ENCODE measurements around the gene PRDX1. TPM values are rescaled to one million over a fixed set of nuclear protein-coding genes. Genes with fewer than 3 reads are reported as not detected.
"Not testable (repeated sequence)": the region's sequence is repeated elsewhere in the genome, so short reads cannot be mapped to it uniquely, and the experiment has no call there.

Gene PRDX1
- total RNA-seq, 1 experiment from 2014 or later: 637 TPM

DNA sequence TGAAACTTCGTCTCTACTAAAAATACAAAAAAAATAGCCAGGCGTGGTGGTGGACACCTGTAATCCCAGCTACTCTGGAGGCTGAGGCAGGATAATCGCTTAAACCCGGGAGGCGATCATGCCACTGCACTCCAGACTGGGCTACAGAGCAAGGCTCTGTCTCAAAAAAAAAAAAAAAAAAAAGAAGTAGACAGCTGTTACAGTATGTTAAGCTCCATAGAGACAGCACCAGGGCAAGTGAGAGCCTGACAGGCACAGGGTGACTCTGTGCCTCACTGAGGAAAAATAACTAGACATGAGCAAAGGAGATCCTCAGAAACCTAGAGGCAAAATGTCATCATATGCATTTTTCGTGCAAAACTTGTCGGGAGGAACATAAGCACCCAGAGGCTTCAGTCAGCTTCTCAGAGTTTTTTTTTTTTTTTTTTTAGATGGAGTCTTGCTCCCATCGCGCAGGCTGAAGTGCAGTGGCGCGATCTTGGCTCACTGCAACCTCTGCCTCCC is 9.0 kb upstream of the PRDX1 start:
- Mint-ChIP-seq H3K4me1 (ENCODE audit: low read depth, unreplicated experiment) (peaks cover 9% of the 10 kb centered on the region), H3K27me3 (ENCODE audit: insufficient read depth, unreplicated experiment) (no peaks in the 10 kb centered on the region), H3K27ac (ENCODE audit: unreplicated experiment) (no peak overlapping the region), H3K9me3 (ENCODE audit: unreplicated experiment) (no peaks in the 10 kb centered on the region), H3K4me3 (ENCODE audit: unreplicated experiment) (no peak overlapping the region), H3K36me3 (ENCODE audit: insufficient read depth, unreplicated experiment) (no peaks in the 10 kb centered on the region)
- TF ChIP-seq, protein P1, sequence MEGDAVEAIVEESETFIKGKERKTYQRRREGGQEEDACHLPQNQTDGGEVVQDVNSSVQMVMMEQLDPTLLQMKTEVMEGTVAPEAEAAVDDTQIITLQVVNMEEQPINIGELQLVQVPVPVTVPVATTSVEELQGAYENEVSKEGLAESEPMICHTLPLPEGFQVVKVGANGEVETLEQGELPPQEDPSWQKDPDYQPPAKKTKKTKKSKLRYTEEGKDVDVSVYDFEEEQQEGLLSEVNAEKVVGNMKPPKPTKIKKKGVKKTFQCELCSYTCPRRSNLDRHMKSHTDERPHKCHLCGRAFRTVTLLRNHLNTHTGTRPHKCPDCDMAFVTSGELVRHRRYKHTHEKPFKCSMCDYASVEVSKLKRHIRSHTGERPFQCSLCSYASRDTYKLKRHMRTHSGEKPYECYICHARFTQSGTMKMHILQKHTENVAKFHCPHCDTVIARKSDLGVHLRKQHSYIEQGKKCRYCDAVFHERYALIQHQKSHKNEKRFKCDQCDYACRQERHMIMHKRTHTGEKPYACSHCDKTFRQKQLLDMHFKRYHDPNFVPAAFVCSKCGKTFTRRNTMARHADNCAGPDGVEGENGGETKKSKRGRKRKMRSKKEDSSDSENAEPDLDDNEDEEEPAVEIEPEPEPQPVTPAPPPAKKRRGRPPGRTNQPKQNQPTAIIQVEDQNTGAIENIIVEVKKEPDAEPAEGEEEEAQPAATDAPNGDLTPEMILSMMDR (IDR thresholded peaks at IDR 0.05; ENCODE audit: insufficient read depth in 1 of 2, low read depth in 1 of 2, low read length in 1 of 2, severe bottlenecking in 1 of 2, unreplicated experiment in 1 of 2): no peak
- no TSS peak for BruUV-seq (replicated peaks)
- no peak for DNase-seq
- Histone ChIP-seq H3K36me3 (ENCODE audit: control insufficient read depth, insufficient read depth, low read length) (no peaks in the 10 kb centered on the region), H3K4me1 (peaks cover 7% of the 10 kb centered on the region), H3K4me3 (ENCODE audit: low read depth, low read length) (no peak overlapping the region), H3K27me3 (replicated peaks; ENCODE audit: control insufficient read depth, insufficient read depth, low read length) (no peaks in the 10 kb centered on the region), H3K9me3 (no peaks in the 10 kb centered on the region)
- intact Hi-C loops (cut with micrococcal nuclease; ENCODE audit: unreplicated experiment): no loop called here
- ChIA-PET POLR2A (interaction anchor here (0.7 kb wide), 1 partner anchor 9 kb away, joined by 3 read pairs; the partner anchor contains the start of gene PRDX1), CTCF (no interaction called here)

DNA sequence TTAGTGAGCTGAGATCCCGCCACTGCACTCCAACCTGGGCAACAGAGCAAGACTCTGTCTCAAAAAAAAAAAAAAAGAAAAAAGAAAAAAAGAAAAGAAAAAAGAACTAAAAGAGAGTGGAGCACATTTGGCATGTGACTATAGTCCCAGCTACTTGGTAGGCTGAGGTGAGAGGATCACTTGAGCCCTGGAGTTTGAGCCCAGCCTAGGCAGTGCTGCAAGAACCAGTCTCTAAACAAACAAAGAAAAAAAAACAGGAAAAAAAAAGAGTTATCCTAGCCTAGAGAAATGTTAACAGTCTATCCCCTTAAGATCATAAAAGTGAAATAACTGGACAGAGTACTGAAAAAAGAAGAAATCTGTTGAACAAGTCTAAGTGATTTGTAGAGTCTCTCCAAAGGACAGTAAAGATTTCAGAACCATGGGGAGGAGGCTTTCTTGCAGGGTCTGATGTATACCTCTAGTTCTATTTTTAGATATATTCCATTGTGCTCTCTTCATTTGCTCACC is 4.5 kb upstream of the PRDX1 start:
- CTCF ChIA-PET: interaction anchor here (0.6 kb wide), 1 partner anchor 187 kb away, joined by 5 read pairs; no protein-coding TSS in a partner anchor
- Mint-ChIP-seq H3K27ac (ENCODE audit: unreplicated experiment) (no peak overlapping the region), H3K4me3 (ENCODE audit: unreplicated experiment) (no peak overlapping the region), H3K36me3 (ENCODE audit: insufficient read depth, unreplicated experiment) (peaks cover 21% of the 10 kb centered on the region), H3K9me3 (ENCODE audit: unreplicated experiment) (no peaks in the 10 kb centered on the region), H3K4me1 (ENCODE audit: low read depth, unreplicated experiment) (peaks cover 24% of the 10 kb centered on the region), H3K27me3 (ENCODE audit: insufficient read depth, unreplicated experiment) (no peaks in the 10 kb centered on the region)
- intact Hi-C loops (cut with micrococcal nuclease; ENCODE audit: unreplicated experiment): no loop called here
- Histone ChIP-seq H3K36me3 (ENCODE audit: control insufficient read depth, insufficient read depth, low read length) (no peaks in the 10 kb centered on the region), H3K4me1 (peaks cover 25% of the 10 kb centered on the region), H3K4me3 (ENCODE audit: low read depth, low read length) (no peak overlapping the region), H3K27me3 (replicated peaks; ENCODE audit: control insufficient read depth, insufficient read depth, low read length) (no peaks in the 10 kb centered on the region), H3K9me3 (no peaks in the 10 kb centered on the region; the same call in 1 of the 2 replicates)
- no TSS peak for BruUV-seq (replicated peaks)
- TF ChIP-seq, protein P1 (IDR thresholded peaks at IDR 0.05; ENCODE audit: insufficient read depth in 1 of 2, low read depth in 1 of 2, low read length in 1 of 2, severe bottlenecking in 1 of 2, unreplicated experiment in 1 of 2): no peak
- POLR2A ChIA-PET: no interaction called here
- peak; percentile 65 to 71 for DNase-seq

DNA sequence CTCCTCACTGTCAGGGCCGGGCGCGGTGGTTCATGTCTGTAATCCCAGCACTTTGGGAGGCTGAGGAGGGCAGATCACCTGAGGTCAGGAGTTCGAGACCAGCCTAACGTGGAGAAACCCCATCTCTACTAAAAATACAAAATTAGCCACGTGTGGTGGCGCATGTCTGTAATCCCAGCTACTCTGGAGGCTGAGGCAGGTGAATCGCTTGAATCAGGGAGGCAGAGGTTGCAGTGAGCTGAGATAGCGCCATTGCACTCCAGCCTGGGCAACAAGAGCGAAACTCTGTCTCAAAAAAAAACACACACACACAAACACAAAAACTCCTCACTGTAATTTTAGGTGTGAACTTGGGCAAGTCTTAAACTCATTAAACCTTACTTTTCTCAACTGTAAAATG is 2.3 kb upstream of the PRDX1 start:
- H3K27me3 ChIP-seq (replicated peaks; ENCODE audit: control insufficient read depth, insufficient read depth, low read length); intact Hi-C loops (cut with micrococcal nuclease; ENCODE audit: unreplicated experiment); DNase-seq; H3K36me3 ChIP-seq (ENCODE audit: control insufficient read depth, insufficient read depth, low read length); H3K9me3 ChIP-seq; BruUV-seq (replicated peaks); H3K9me3 Mint-ChIP-seq (ENCODE audit: unreplicated experiment); H3K4me3 ChIP-seq (ENCODE audit: low read depth, low read length); H3K27me3 Mint-ChIP-seq (ENCODE audit: insufficient read depth, unreplicated experiment); CTCF ChIA-PET; POLR2A ChIA-PET; H3K27ac Mint-ChIP-seq (ENCODE audit: unreplicated experiment); H3K4me3 Mint-ChIP-seq (ENCODE audit: unreplicated experiment): not testable (repeated sequence)
- peaks cover 34% of the 10 kb centered on the region for H3K4me1 ChIP-seq
- H3K4me1 Mint-ChIP-seq (ENCODE audit: low read depth, unreplicated experiment): peaks cover 24% of the 10 kb centered on the region
- H3K36me3 Mint-ChIP-seq (ENCODE audit: insufficient read depth, unreplicated experiment): peaks cover 41% of the 10 kb centered on the region

DNA sequence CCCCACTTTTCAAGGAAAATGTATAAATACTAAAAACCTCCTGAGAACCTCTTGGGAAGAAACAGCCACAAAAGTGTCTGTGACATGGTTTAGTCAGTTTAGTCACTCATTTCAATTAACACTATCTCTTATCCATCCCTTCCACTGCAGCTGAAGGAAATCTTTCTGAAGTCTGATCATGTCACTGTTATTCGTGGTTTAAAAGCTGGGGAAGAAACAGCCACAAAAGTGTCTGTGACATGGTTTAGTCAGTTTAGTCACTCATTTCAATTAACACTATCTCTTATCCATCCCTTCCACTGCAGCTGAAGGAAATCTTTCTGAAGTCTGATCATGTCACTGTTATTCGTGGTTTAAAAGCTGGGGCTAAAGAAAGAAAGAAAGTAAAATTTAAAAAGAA is 1.8 kb upstream of the PRDX1 start:
- H3K4me3 ChIP-seq (ENCODE audit: low read depth, low read length); H3K9me3 ChIP-seq; BruUV-seq (replicated peaks); H3K36me3 ChIP-seq (ENCODE audit: control insufficient read depth, insufficient read depth, low read length); H3K27me3 Mint-ChIP-seq (ENCODE audit: insufficient read depth, unreplicated experiment); intact Hi-C loops (cut with micrococcal nuclease; ENCODE audit: unreplicated experiment); CTCF ChIA-PET; POLR2A ChIA-PET; H3K4me3 Mint-ChIP-seq (ENCODE audit: unreplicated experiment); DNase-seq; H3K27me3 ChIP-seq (replicated peaks; ENCODE audit: control insufficient read depth, insufficient read depth, low read length); H3K9me3 Mint-ChIP-seq (ENCODE audit: unreplicated experiment); H3K27ac Mint-ChIP-seq (ENCODE audit: unreplicated experiment): not testable (repeated sequence)
- H3K4me1 ChIP-seq: peaks cover 39% of the 10 kb centered on the region
- Mint-ChIP-seq H3K36me3 (ENCODE audit: insufficient read depth, unreplicated experiment) (peaks cover 46% of the 10 kb centered on the region), H3K4me1 (ENCODE audit: low read depth, unreplicated experiment) (peaks cover 27% of the 10 kb centered on the region)
